Endothelial cell of umbilical vein (primary cell): ENCODE data around the gene ZFYVE28. TPM values are rescaled to one million over a fixed set of nuclear protein-coding genes. Genes with fewer than 3 reads are reported as not detected.

Experiments
- BruUV-seq: library from RNA; stranded (reverse); fragments of 400-500 nt; replicated peaks from 2 replicates; lab custom pipeline; 2021; lab: Mats Ljungman, UMichigan
- CTCF ChIA-PET: fragments of 300-600, 350-600 bp; sonication (Branson Sonifier 250); formaldehyde crosslinking; loops from one replicate; lab custom pipeline; 2021; ENCODE audit warnings: antibody characterized with exemption, inconsistent platforms; lab: Charles Lee
- POLR2A ChIA-PET: fragments of 300-600, 350-600 bp; sonication (Branson Sonifier 250); formaldehyde crosslinking; loops from one replicate; lab custom pipeline; 2021; ENCODE audit warnings: antibody characterized with exemption, inconsistent platforms; lab: Charles Lee
- DNase-seq: peaks from one replicate; pipeline ENCODE4 v3.0.0-alpha.2; 2011; ENCODE audit warnings: low read depth, low spot score
- FAIRE-seq: peaks from 2 replicates; lab custom pipeline; 2011; peaks lifted over from hg19 to GRCh38; lab: Jason Lieb, UNC
- H2AFZ ChIP-seq: 2 replicates; pipeline ENCODE4 v1.6.0; 2012; ENCODE audit warnings: low read depth, low read length, control low read depth, inconsistent platforms
- H3K27ac ChIP-seq: 2 replicates; pipeline ENCODE4 v1.5.1; 2011; ENCODE audit warnings: low read depth, mild to moderate bottlenecking, control low read depth, low read length, moderate library complexity; ENCODE audit not compliant: insufficient read depth
- H3K27me3 ChIP-seq, 2 experiments: 2 replicates each; pipeline versions ENCODE4 v1.6.0 to v1.6.1; 2011; ENCODE audit warnings: low read length in 2 of 2, mixed read lengths in 1 of 2; ENCODE audit not compliant: control insufficient read depth in 2 of 2, insufficient read depth in 2 of 2
- H3K36me3 ChIP-seq, 2 experiments: 2 replicates in 1 of 2; 3 replicates in 1 of 2; pipeline ENCODE4 v1.5.1; 2011; ENCODE audit warnings: low read length in 2 of 2, mild to moderate bottlenecking in 1 of 2, moderate library complexity in 1 of 2; ENCODE audit not compliant: control insufficient read depth in 2 of 2, insufficient read depth in 2 of 2; ENCODE audit errors: extremely low read depth in 1 of 2
- H3K4me1 ChIP-seq: 3 replicates; pipeline ENCODE4 v1.5.1; 2011; ENCODE audit warnings: mild to moderate bottlenecking, low read length; ENCODE audit not compliant: control insufficient read depth, insufficient read depth; ENCODE audit errors: extremely low read depth
- H3K4me2 ChIP-seq: 2 replicates; pipeline ENCODE4 v1.6.1; 2011; ENCODE audit warnings: low read length, control low read depth, mixed read lengths; ENCODE audit not compliant: insufficient read depth
- H3K4me3 ChIP-seq, 3 experiments: fragments of 200-600 bp in 1 of 3; sonication (generic), shearing (Covaris generic) in 1 of 3; replicated peaks in 1 of 3; 2 replicates each; pipeline ENCODE4 v1.5.1; 2011 to 2016; ENCODE audit warnings: control low read depth in 3 of 3, low read length in 3 of 3, mild to moderate bottlenecking in 2 of 3, inconsistent platforms in 1 of 3, low read depth in 1 of 3, moderate library complexity in 1 of 3; ENCODE audit not compliant: insufficient read depth in 1 of 3
- H3K79me2 ChIP-seq: 2 replicates; pipeline ENCODE4 v1.6.0; 2012; ENCODE audit warnings: low read length, inconsistent platforms; ENCODE audit not compliant: control insufficient read depth, insufficient read depth
- H3K9ac ChIP-seq: replicated peaks from 2 replicates; pipeline ENCODE3; 2011; ENCODE audit warnings: low read length, control low read depth; ENCODE audit not compliant: insufficient read depth; ENCODE audit errors: extremely low read depth
- H3K9me1 ChIP-seq: replicated peaks from 3 replicates; pipeline ENCODE4 v1.6.0; 2011; ENCODE audit warnings: mild to moderate bottlenecking, low read length; ENCODE audit not compliant: control insufficient read depth, insufficient read depth; ENCODE audit errors: extremely low read depth
- H3K9me3 ChIP-seq: replicated peaks from 2 replicates; pipeline ENCODE4 v1.5.1; 2012; ENCODE audit warnings: low read length, inconsistent platforms; ENCODE audit not compliant: control insufficient read depth, insufficient read depth
- H4K20me1 ChIP-seq: replicated peaks from 2 replicates; pipeline ENCODE3; 2011; ENCODE audit warnings: mild to moderate bottlenecking, low read length; ENCODE audit not compliant: control insufficient read depth, insufficient read depth; ENCODE audit errors: extremely low read depth
- CTCF ChIP-seq, 2 donors: IDR thresholded peaks; 1 replicate in 1 of 2; 2 replicates in 1 of 2; pipeline ENCODE4 v1.5.1; 2011; ENCODE audit warnings: low read length in 2 of 2, mild to moderate bottlenecking in 2 of 2, moderate library complexity in 2 of 2, control low read depth in 1 of 2, inconsistent platforms in 1 of 2, low read depth in 1 of 2; ENCODE audit not compliant: insufficient read depth in 1 of 2; ENCODE audit errors: extremely low read depth in 1 of 2
- EZH2 ChIP-seq: IDR thresholded peaks from 2 replicates; pipeline ENCODE4 v1.6.1; 2012; ENCODE audit warnings: borderline replicate concordance, low read depth, mild to moderate bottlenecking, moderate library complexity, low read length, inconsistent platforms; ENCODE audit not compliant: severe bottlenecking
- FOS ChIP-seq: IDR thresholded peaks from 2 replicates; pipeline ENCODE4 v1.6.1; 2011; ENCODE audit warnings: mild to moderate bottlenecking, low read length, moderate library complexity, borderline replicate concordance; ENCODE audit not compliant: insufficient read depth
- GATA2 ChIP-seq: IDR thresholded peaks from 2 replicates; pipeline ENCODE4 v1.7.0; 2011; ENCODE audit warnings: low read depth, mild to moderate bottlenecking, moderate library complexity, mixed read lengths, low read length; ENCODE audit not compliant: insufficient read length, insufficient read depth
- JUN ChIP-seq: IDR thresholded peaks from 2 replicates; pipeline ENCODE4 v1.6.1; 2011; ENCODE audit warnings: borderline replicate concordance, low read depth; ENCODE audit not compliant: insufficient read length, insufficient read depth
- MAX ChIP-seq: IDR thresholded peaks from 2 replicates; pipeline ENCODE4 v1.6.1; 2011; ENCODE audit not compliant: insufficient read depth, insufficient read length
- MYC ChIP-seq: IDR thresholded peaks from one replicate; pipeline ENCODE4 v1.6.1; 2011; ENCODE audit warnings: mild to moderate bottlenecking, low read depth, low read length
- POLR2A ChIP-seq: IDR thresholded peaks from 2 replicates; pipeline ENCODE4 v1.6.1; 2012; ENCODE audit warnings: low read depth, mild to moderate bottlenecking, control low read depth, low read length
- POLR2AphosphoS5 ChIP-seq: IDR thresholded peaks from 2 replicates; pipeline ENCODE4 v1.6.1; 2012; ENCODE audit warnings: low read depth, mild to moderate bottlenecking, control low read depth, low read length, moderate library complexity; ENCODE audit not compliant: insufficient read depth
- dilution Hi-C: fragments of 300-500 bp; cut with MboI; formaldehyde crosslinking; loops from one replicate; pipeline ENCODE4 v1.15.0; 2019; ENCODE audit warnings: low sequenced_read_pairs; ENCODE audit not compliant: extremely low pct_ligation_motif_present
- intact Hi-C: fragments of 100-400 bp; cut with micrococcal nuclease; formaldehyde crosslinking; loops from one replicate; pipeline ENCODE4 v1.10.0; 2022
- polyA plus RNA-seq, 4 experiments: library from polyadenylated mRNA; depleted of rRNA in 3 of 4; stranded (reverse) in 3 of 4; unstranded in 1 of 4; fragments of >200 nt; gene quantifications; 2 replicates each; pipeline versions ENCODE4 v1.2.1 to v1.2.3, GENCODE V29; 2011 to 2012; ENCODE audit warnings: missing spikeins in 1 of 4
- total RNA-seq: library from RNA; stranded (reverse); gene quantifications from 2 replicates; pipeline ENCODE4 v1.2.3, GENCODE V29; 2021

The ZFYVE28 gene
- total and polyA plus RNA-seq, 2 donors (not counting 3 experiments of a cell fraction or from before 2014, with no cell fraction given): 5.8 to 7.1 TPM

DNA sequence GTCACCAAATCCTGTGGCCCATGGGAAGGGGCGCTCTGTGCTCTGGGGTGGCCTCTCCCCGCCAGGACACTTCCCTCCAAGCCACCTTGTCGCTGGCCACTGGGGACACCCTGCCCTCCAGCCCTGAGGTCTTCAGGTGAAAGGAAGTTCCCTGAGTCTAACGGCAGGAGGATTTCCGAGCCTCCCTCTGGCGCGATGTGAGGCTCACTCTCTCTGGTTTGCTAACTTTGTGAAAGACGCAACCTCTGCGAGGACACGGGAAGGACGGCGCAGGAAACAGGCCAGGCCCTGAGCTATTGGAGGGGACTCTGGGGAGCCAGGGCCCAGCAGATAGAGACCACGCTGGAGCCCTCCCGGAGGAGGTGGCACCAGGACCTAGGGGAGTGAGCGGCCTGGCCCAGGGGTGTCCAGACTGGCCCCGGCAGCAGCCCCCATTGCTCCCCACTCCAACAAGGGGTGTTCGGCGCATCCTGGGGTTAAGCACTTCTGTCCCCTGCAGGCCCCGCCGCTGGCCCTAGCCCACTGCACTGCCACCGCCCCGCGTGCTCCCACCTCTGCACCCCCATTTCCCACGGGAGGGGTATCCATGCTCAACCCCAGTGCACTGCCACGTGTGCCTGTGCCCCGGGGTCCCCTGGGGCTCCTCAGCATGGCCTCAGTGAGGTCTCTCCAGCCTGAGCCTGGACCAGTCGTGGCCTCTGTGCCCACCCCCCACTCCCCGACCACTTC, 84.4 kb downstream of the ZFYVE28 start:
- Histone ChIP-seq H3K36me3 (no peaks in the 10 kb centered on the region), H3K4me2 (no peak overlapping the region), H4K20me1 (no peaks in the 10 kb centered on the region), H3K27me3 (no peaks in the 10 kb centered on the region), H3K9me1 (no peaks in the 10 kb centered on the region), H2AFZ (no peak overlapping the region), H3K9me3 (no peaks in the 10 kb centered on the region), H3K79me2 (no peaks in the 10 kb centered on the region), H3K27ac (no peak overlapping the region), H3K4me3 (no peak overlapping the region), H3K4me1 (peaks cover 13% of the 10 kb centered on the region), H3K9ac (no peak overlapping the region)
- POLR2A ChIA-PET: no interaction called here
- intact Hi-C loops (no loop called here), dilution Hi-C loops (no loop called here)
- CTCF ChIA-PET: no interaction called here
- BruUV-seq: no TSS peak
- FAIRE-seq (no peak), DNase-seq (no peak)
- no peak for TF ChIP-seq POLR2A
- no peak for TF ChIP-seq POLR2AphosphoS5
- no peak for TF ChIP-seq CTCF (IDR thresholded peaks at IDR 0.05; ENCODE audit: extremely low read depth in 1 of 2, insufficient read depth in 1 of 2, low read depth in 1 of 2, low read length in 2 of 2)
- TF ChIP-seq EZH2: no peak
- TF ChIP-seq FOS: no peak
- TF ChIP-seq MAX: no peak
- no peak for TF ChIP-seq JUN
- TF ChIP-seq GATA2: no peak
- TF ChIP-seq MYC: no peak
